Thoracic aorta endothelial cell (primary cell): ENCODE results near the gene DCDC2. TPM values are rescaled to one million over a fixed set of nuclear protein-coding genes. Genes with fewer than 3 reads are reported as not detected.

ENCODE experiments used
- small RNA-seq: library from RNA; depleted of rRNA; stranded (forward); fragments of <200 nt; gene quantifications from one replicate; pipeline ENCODE3, GENCODE V24; 2012
- total RNA-seq: library from RNA; depleted of rRNA; stranded (reverse); fragments of >200 nt; gene quantifications from 2 replicates; pipeline ENCODE4 v1.2.3, GENCODE V29; 2012

Gene DCDC2
- total RNA-seq = not detected in 2 replicates

DNA sequence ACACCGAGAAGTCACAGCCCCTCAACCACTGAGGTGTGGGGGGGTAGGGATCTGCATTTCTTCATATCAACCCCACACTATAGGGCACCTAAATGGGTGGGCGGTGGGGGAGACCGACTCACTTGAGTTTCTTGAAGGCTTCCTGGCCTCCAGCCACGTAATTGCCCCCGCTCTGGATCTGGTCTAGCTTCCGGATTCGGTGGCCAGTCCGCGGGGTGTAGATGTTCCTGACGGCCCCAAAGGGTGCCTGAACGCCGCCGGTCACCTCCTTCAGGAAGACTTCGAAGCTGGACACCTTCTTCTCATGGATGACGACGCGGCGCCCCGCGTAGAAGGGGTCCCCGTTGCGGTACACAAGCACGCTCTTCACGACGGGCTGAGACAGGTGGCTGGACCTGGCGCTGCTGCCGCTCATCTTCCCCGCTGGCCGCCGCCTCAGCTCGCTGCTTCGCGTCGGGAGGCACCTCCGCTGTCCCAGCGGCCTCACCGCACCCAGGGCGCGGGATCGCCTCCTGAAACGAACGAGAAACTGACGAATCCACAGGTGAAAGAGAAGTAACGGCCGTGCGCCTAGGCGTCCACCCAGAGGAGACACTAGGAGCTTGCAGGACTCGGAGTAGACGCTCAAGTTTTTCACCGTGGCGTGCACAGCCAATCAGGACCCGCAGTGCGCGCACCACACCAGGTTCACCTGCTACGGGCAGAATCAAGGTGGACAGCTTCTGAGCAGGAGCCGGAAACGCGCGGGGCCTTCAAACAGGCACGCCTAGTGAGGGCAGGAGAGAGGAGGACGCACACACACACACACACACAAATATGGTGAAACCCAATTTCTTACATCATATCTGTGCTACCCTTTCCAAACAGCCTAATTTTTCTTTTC is at the start of gene DCDC2:
DCDC2 (minus strand) TSS at position 724 of the 883 bp plus-strand sequence; CDS start at position 415, 309 bp downstream.

GRCh38 chr6:24402697-24403500 is 45.0 kb upstream of the DCDC2 start, which contains the start of gene MRS2:
TSS of gene MRS2 (plus strand) at chr6:24402936. CDS start at chr6:24403047, 111 bp downstream.

GRCh38 chr6:24125980-24126379 is 231.9 kb downstream of the DCDC2 start, which contains the start of gene NRSN1:
TSS of gene NRSN1 (plus strand) at chr6:24126215. CDS start at chr6:24134328, 8,113 bp downstream.

Small RNA genes within 50 kb of the gene (small RNA-seq; reads per million reads assigned to genes)
- 0.35 reads per million for gene RF00218
- not detected for gene RNU6-391P

Other genes starting within 250 kb of the DCDC2 start
- gene NRSN1, start 231.8 kb downstream of the DCDC2 start, total RNA-seq = not detected in 2 replicates
- gene MRS2, start 44.9 kb upstream of the DCDC2 start, total RNA-seq = 30.7 and 35.0 TPM in 2 replicates
- 0.13 and 0.43 TPM in 2 replicates for gene GPLD1, start 131.5 kb upstream of the DCDC2 start, total RNA-seq
- 0.40 and 0.72 TPM in 2 replicates for gene ALDH5A1, start 136.9 kb upstream of the DCDC2 start, total RNA-seq